GM12878 (cell line): Measurements from ENCODE around the gene POLR2I. TPM values are rescaled to one million over a fixed set of nuclear protein-coding genes. Genes with fewer than 3 reads are reported as not detected.
A peak's percentile ranks its signal among the peaks of the same experiment; 100 is the strongest.

Experiments used
- ATAC-seq: fragments of 200-7000 bp; cut with Tn5 transposase; 3 replicates; pipeline ENCODE4 v1.9.1; 2020; ENCODE audit warnings: mild to moderate bottlenecking, moderate library complexity
- BruUV-seq: library from RNA; stranded (reverse); fragments of 400-500 nt; replicated peaks from 2 replicates; lab custom pipeline; 2021; lab: Mats Ljungman, UMichigan
- CTCF ChIA-PET: fragments of 300-600 bp; sonication (Branson Sonifier 250); formaldehyde crosslinking; extraction: SDS; loops from one replicate; lab custom pipeline; 2021; ENCODE audit warnings: inconsistent platforms; lab: Yijun Ruan, JAX
- POLR2A ChIA-PET: fragments of 350-600 bp; formaldehyde crosslinking; extraction: SDS; loops from one replicate; lab custom pipeline; 2021; ENCODE audit warnings: inconsistent platforms; lab: Charles Lee
- RAD21 ChIA-PET: fragments of 300-600 bp; sonication (Branson Sonifier 250); formaldehyde crosslinking; loops from one replicate; lab custom pipeline; 2023; ENCODE audit warnings: antibody characterized with exemption; ENCODE audit not compliant: unreplicated experiment; lab: Charles Lee
- SMC1A ChIA-PET: fragments of 300-600 bp; sonication (Branson Sonifier 250); formaldehyde crosslinking; loops from one replicate; lab custom pipeline; 2023; ENCODE audit not compliant: unreplicated experiment, uncharacterized antibody; lab: Charles Lee
- DNase-seq: peaks from one replicate; pipeline ENCODE4 v3.0.0-alpha.2; 2011; ENCODE audit warnings: low read depth, low spot score
- FAIRE-seq: peaks from 3 replicates; lab custom pipeline; 2011; peaks lifted over from hg19 to GRCh38; lab: Jason Lieb, UNC
- H2AFZ ChIP-seq: 2 replicates; pipeline ENCODE4 v1.6.0; 2011; ENCODE audit warnings: low read depth, low read length, control low read depth; ENCODE audit not compliant: control insufficient read depth
- H3K27ac ChIP-seq: 2 replicates; pipeline ENCODE4 v1.5.1; 2011; ENCODE audit warnings: control low read depth; ENCODE audit not compliant: control insufficient read depth, insufficient read depth
- H3K27me3 ChIP-seq, 2 experiments: replicated peaks in 1 of 2; 2 replicates each; pipeline versions ENCODE4 v1.6.0 to v1.6.1; 2011; ENCODE audit warnings: low read length in 1 of 2; ENCODE audit not compliant: control insufficient read depth in 2 of 2, insufficient read depth in 2 of 2
- H3K36me3 ChIP-seq, 2 experiments: 2 replicates each; pipeline ENCODE4 v1.5.1; 2011; ENCODE audit warnings: low read length in 1 of 2; ENCODE audit not compliant: control insufficient read depth in 2 of 2, insufficient read depth in 2 of 2
- H3K4me1 ChIP-seq: 2 replicates; pipeline ENCODE4 v1.6.1; 2011; ENCODE audit warnings: mild to moderate bottlenecking, low read length, moderate library complexity, mixed read lengths; ENCODE audit not compliant: control insufficient read depth, insufficient read depth
- H3K4me2 ChIP-seq: 2 replicates; pipeline ENCODE4 v1.6.0; 2011; ENCODE audit warnings: control low read depth; ENCODE audit not compliant: control insufficient read depth, insufficient read depth
- H3K4me3 ChIP-seq: fragments of 200-600 bp; sonication (generic); 2 replicates; pipeline ENCODE4 v1.5.1; 2016
- H3K79me2 ChIP-seq: 2 replicates; pipeline ENCODE4 v1.6.0; 2011; ENCODE audit warnings: low read length; ENCODE audit not compliant: control insufficient read depth, insufficient read depth
- H3K9ac ChIP-seq: 2 replicates; pipeline ENCODE4 v1.8.0; 2011; ENCODE audit warnings: low read length, control low read depth, mixed read lengths; ENCODE audit not compliant: control insufficient read depth, insufficient read depth
- H3K9me3 ChIP-seq: replicated peaks from 3 replicates; pipeline ENCODE4 v1.5.1; 2011; ENCODE audit warnings: mild to moderate bottlenecking, low read length; ENCODE audit not compliant: control insufficient read depth, insufficient read depth
- H4K20me1 ChIP-seq: 2 replicates; pipeline ENCODE4 v1.6.0; 2011; ENCODE audit not compliant: control insufficient read depth, insufficient read depth
- CBX5 ChIP-seq: sonication (generic); IDR thresholded peaks from 2 replicates; pipeline ENCODE4 v1.6.1; 2016; ENCODE audit warnings: low read depth, moderate library complexity, mild to moderate bottlenecking, inconsistent platforms
- CHD1 ChIP-seq: IDR thresholded peaks from 2 replicates; pipeline ENCODE4 v1.6.1; 2012; ENCODE audit warnings: low read depth, low read length, improper control_type of control experiment
- MLLT1 ChIP-seq: fragments of 450-650 bp; IDR thresholded peaks from 2 replicates; pipeline ENCODE4 v1.6.1; 2016; ENCODE audit warnings: mild to moderate bottlenecking
- POLR2A ChIP-seq: IDR thresholded peaks from 2 replicates; pipeline ENCODE4 v1.6.1; 2011; ENCODE audit warnings: low read depth, mild to moderate bottlenecking, low read length
- POLR2AphosphoS2 ChIP-seq: IDR thresholded peaks from 2 replicates; pipeline ENCODE4 v1.6.1; 2011; ENCODE audit warnings: low read depth, mild to moderate bottlenecking, low read length, improper control_type of control experiment, moderate library complexity
- SRF ChIP-seq, 2 experiments: IDR thresholded peaks; 2 replicates each; pipeline ENCODE4 v1.6.1; 2011; ENCODE audit warnings: low read depth in 2 of 2, low read length in 2 of 2, mild to moderate bottlenecking in 1 of 2, moderate library complexity in 1 of 2
- WGBS: methylation state at CpG from one replicate; pipeline ENCODE4 v1.1.6; 2016; ENCODE audit warnings: low lambda C conversion rate; ENCODE audit not compliant: insufficient replicate concordance, insufficient coverage; ENCODE audit errors: missing lambda C conversion rate; 5-methylcytosine and 5-hydroxymethylcytosine counted together
- in situ Hi-C: fragments of 300-500 bp; cut with MboI; formaldehyde crosslinking; loops from 9 replicates; pipeline ENCODE4 v1.14.3; 2018; ENCODE audit warnings: mixed read lengths
- intact Hi-C: fragments of 100-400 bp; cut with micrococcal nuclease; formaldehyde crosslinking; loops from one replicate; pipeline ENCODE4 v1.14.2; 2022; ENCODE audit not compliant: unreplicated experiment
- polyA plus RNA-seq, 11 experiments: library from polyadenylated mRNA; depleted of rRNA in 4 of 11; unstranded in 6 of 11; stranded (reverse) in 5 of 11; fragments of >200 nt; fragmentation: Nextera tagmentation in 4 of 11; fragmentation: Illumina TruSeq in 1 of 11; extraction: Ambion mirVana in 4 of 11; extraction: Trizol in 1 of 11; gene quantifications; 1 replicate in 1 of 11; 2 replicates in 10 of 11; pipeline versions ENCODE4 v1.2.1 to v1.2.3, GENCODE V29; 2011 to 2016; ENCODE audit warnings: inconsistent platforms in 2 of 11, missing spikeins in 2 of 11, low read depth in 1 of 11
- total RNA-seq, 4 experiments: library from RNA; depleted of rRNA in 3 of 4; stranded (reverse); fragments of >200 nt in 3 of 4; fragmentation: Illumina TruSeq in 1 of 4; extraction: Trizol in 1 of 4; gene quantifications; 2 replicates each; pipeline versions ENCODE4 v1.2.1 to v1.2.3, GENCODE V29; 2013 to 2021

POLR2I gene
- total and polyA plus RNA-seq, 10 of the 15 experiments (the other 5 are each of a cell fraction or from before 2014, with no cell fraction given): 30.9 to 272 (median 202) TPM

GRCh38 chr19:36106441-36106840 is 8.2 kb downstream of the POLR2I start:
- BruUV-seq: no TSS peak
- no peaks in the 10 kb centered on the region for H3K79me2 ChIP-seq
- no peaks in the 10 kb centered on the region for H3K4me1 ChIP-seq
- in situ Hi-C loops: no loop called here
- H3K9me3 ChIP-seq: no peaks in the 10 kb centered on the region
- RAD21 ChIA-PET: no interaction called here
- H3K36me3 ChIP-seq: peaks cover 4 to 23% of the 10 kb centered on the region in 2 experiments; a peak in 3 of 4 replicates
- H2AFZ ChIP-seq: no peak overlapping the region
- TF ChIP-seq CHD1 (no peak), POLR2AphosphoS2 (no peak), CBX5 (no peak), SRF (IDR thresholded peaks at IDR 0.05; ENCODE audit: low read depth in 2 of 2, low read length in 2 of 2) (no peak), MLLT1 (no peak), POLR2A (peak; percentile 23; the same call in 1 of the 2 replicates)
- POLR2A ChIA-PET: no interaction called here
- ATAC-seq (no peak), DNase-seq (no peak), FAIRE-seq (no peak)
- no peaks in the 10 kb centered on the region for H3K27me3 ChIP-seq
- SMC1A ChIA-PET: interaction anchor here (0.6 kb wide), 1 partner anchor 361 kb away, joined by 3 read pairs; no protein-coding TSS in a partner anchor
- H4K20me1 ChIP-seq: no peaks in the 10 kb centered on the region
- no peak overlapping the region for H3K9ac ChIP-seq
- no peak overlapping the region for H3K4me2 ChIP-seq
- no peak overlapping the region for H3K27ac ChIP-seq
- WGBS: 89% methylated on average over 6 of the region's 6 CpGs
- CTCF ChIA-PET: no interaction called here
- intact Hi-C loops: no loop called here
- H3K4me3 ChIP-seq: no peak overlapping the region
